DND-41 (cell line): ENCODE data around the gene SART1.
"Not testable (repeated sequence)": the region's sequence is repeated elsewhere in the genome, so short reads cannot be mapped to it uniquely, and the experiment has no call there.

Source experiments
- ATAC-seq: fragments of 200-7000 bp; cut with Tn5 transposase; 3 replicates; pipeline ENCODE4 v1.9.1; 2021; ENCODE audit warnings: low read depth; ENCODE audit not compliant: insufficient read depth
- DNase-seq: peaks from one replicate; pipeline ENCODE4 v3.0.0-alpha.2; 2020
- H2AFZ ChIP-seq: 2 replicates; pipeline ENCODE4 v1.6.0; 2012; ENCODE audit warnings: low read depth, low read length
- H3K27ac ChIP-seq: 2 replicates; pipeline ENCODE4 v1.5.1; 2012; ENCODE audit warnings: low read length, inconsistent platforms
- H3K27me3 ChIP-seq: fragments of 200-600 bp; sonication (generic); 2 replicates; pipeline ENCODE4 v1.6.0; 2012; ENCODE audit warnings: low read length, mild to moderate bottlenecking, inconsistent platforms; ENCODE audit not compliant: insufficient read depth, poor library complexity
- H3K36me3 ChIP-seq: 2 replicates; pipeline ENCODE4 v1.5.1; 2012; ENCODE audit warnings: low read length, inconsistent platforms; ENCODE audit not compliant: insufficient read depth
- H3K4me1 ChIP-seq: 2 replicates; pipeline ENCODE4 v1.5.1; 2012; ENCODE audit warnings: mild to moderate bottlenecking, low read length; ENCODE audit not compliant: insufficient read depth
- H3K4me2 ChIP-seq: 2 replicates; pipeline ENCODE4 v1.6.0; 2012; ENCODE audit warnings: mild to moderate bottlenecking, moderate library complexity, low read length, inconsistent platforms; ENCODE audit not compliant: insufficient read depth
- H3K4me3 ChIP-seq, 2 experiments: fragments of 200-600 bp in 1 of 2; shearing (Covaris generic) in 1 of 2; 2 replicates each; pipeline ENCODE4 v1.5.1; 2012 to 2016; ENCODE audit warnings: inconsistent platforms in 2 of 2, low read length in 2 of 2, mild to moderate bottlenecking in 2 of 2, low read depth in 1 of 2, moderate library complexity in 1 of 2
- H3K79me2 ChIP-seq: 2 replicates; pipeline ENCODE4 v1.6.0; 2012; ENCODE audit warnings: low read length, inconsistent platforms; ENCODE audit not compliant: insufficient read depth
- H3K9ac ChIP-seq: 2 replicates; pipeline ENCODE4 v1.6.0; 2012; ENCODE audit warnings: low read depth, mild to moderate bottlenecking, inconsistent platforms, low read length, moderate library complexity
- H3K9me3 ChIP-seq: 2 replicates; pipeline ENCODE4 v1.5.1; 2012; ENCODE audit warnings: low read length, moderate library complexity, mild to moderate bottlenecking, inconsistent platforms; ENCODE audit not compliant: insufficient read depth, severe bottlenecking
- H4K20me1 ChIP-seq: 2 replicates; pipeline ENCODE4 v1.6.0; 2012; ENCODE audit warnings: low read length; ENCODE audit not compliant: insufficient read depth
- EZH2 ChIP-seq: IDR thresholded peaks from 3 replicates; pipeline ENCODE4 v1.6.1; 2012; ENCODE audit warnings: borderline replicate concordance, low read depth, mild to moderate bottlenecking, moderate library complexity, low read length, inconsistent platforms; ENCODE audit not compliant: severe bottlenecking
- TF ChIP-seq, protein P1 (sequence below): IDR thresholded peaks from 2 replicates; pipeline ENCODE4 v1.5.1; 2012; ENCODE audit warnings: borderline replicate concordance, low read length, moderate library complexity, mild to moderate bottlenecking; ENCODE audit not compliant: poor library complexity, severe bottlenecking; ENCODE audit errors: extremely low read depth

The SART1 gene

DNA sequence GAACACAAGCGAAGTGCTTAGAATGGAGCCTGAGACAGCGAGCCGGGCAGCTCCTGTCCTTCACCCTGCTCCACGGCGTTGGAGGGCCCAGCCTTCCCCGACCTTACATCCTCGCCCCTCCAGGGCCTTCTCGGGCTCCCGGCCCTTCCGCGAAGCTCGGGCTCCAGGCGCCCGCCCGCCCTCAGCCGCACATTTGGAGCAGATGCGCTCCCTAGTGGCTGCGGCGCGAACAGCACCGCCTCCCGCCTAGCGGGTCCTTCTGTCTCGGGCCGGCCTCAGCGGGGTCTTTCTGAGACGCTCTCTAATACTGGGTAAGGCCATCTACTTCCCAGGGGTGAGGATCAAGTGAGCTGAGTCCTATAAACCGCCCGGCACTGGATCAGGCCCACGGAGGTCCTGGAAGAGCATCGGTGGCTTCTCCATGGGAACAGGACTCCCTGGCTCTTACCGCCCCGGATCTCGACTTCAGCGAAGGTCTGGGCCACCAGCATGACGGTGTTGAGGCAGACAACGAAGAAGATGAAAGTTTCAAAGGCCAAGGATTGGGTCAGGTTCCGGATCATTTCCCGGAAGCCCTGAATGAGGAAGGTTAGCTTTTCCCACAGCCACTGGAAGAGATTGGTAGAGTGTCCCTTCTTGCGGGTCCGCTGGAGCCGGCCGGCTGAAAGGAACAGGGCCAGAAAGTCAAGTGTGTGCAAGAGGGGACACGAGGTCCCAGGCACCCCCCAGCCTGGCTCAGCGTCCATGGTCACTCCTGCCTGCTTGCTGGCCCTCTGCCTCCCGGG is 61.1 kb downstream of the SART1 start:
- no peaks in the 10 kb centered on the region for H3K79me2 ChIP-seq
- peak; percentile 97 for ATAC-seq
- no peak overlapping the region for H3K4me3 ChIP-seq
- H3K9me3 ChIP-seq = no peaks in the 10 kb centered on the region
- H3K4me2 ChIP-seq = peak overlapping the region; percentile 53
- H3K9ac ChIP-seq = peak overlapping the region; percentile 40
- H3K36me3 ChIP-seq = no peaks in the 10 kb centered on the region
- TF ChIP-seq, protein P1, sequence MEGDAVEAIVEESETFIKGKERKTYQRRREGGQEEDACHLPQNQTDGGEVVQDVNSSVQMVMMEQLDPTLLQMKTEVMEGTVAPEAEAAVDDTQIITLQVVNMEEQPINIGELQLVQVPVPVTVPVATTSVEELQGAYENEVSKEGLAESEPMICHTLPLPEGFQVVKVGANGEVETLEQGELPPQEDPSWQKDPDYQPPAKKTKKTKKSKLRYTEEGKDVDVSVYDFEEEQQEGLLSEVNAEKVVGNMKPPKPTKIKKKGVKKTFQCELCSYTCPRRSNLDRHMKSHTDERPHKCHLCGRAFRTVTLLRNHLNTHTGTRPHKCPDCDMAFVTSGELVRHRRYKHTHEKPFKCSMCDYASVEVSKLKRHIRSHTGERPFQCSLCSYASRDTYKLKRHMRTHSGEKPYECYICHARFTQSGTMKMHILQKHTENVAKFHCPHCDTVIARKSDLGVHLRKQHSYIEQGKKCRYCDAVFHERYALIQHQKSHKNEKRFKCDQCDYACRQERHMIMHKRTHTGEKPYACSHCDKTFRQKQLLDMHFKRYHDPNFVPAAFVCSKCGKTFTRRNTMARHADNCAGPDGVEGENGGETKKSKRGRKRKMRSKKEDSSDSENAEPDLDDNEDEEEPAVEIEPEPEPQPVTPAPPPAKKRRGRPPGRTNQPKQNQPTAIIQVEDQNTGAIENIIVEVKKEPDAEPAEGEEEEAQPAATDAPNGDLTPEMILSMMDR = peak; percentile 96
- no peak for TF ChIP-seq EZH2
- peaks cover 5% of the 10 kb centered on the region for H3K27me3 ChIP-seq
- H4K20me1 ChIP-seq = no peaks in the 10 kb centered on the region
- H3K27ac ChIP-seq = no peak overlapping the region
- H2AFZ ChIP-seq = peak overlapping the region; percentile 82
- peak; percentile 82 for DNase-seq
- H3K4me1 ChIP-seq = peaks cover 9% of the 10 kb centered on the region

DNA sequence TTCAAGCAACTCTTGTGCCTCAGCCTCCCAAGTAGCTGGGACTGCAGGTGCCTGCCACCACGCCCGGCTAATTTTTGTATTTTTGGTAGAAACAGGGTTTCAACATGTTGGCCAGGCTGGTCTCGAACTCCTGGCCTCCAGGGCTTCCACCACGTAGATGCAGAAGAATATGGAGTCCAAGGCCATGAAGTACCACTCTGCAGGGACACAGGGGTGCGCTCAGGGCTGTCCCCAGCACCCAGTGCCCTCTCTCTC is 61.6 kb downstream of the SART1 start:
- H3K27ac ChIP-seq, H3K4me2 ChIP-seq, H4K20me1 ChIP-seq, ATAC-seq, H3K9me3 ChIP-seq, DNase-seq, H3K36me3 ChIP-seq, H3K4me3 ChIP-seq, H3K27me3 ChIP-seq, H3K4me1 ChIP-seq, H3K79me2 ChIP-seq, H3K9ac ChIP-seq: not testable (repeated sequence)
- peak overlapping the region; percentile 82 for H2AFZ ChIP-seq

DNA sequence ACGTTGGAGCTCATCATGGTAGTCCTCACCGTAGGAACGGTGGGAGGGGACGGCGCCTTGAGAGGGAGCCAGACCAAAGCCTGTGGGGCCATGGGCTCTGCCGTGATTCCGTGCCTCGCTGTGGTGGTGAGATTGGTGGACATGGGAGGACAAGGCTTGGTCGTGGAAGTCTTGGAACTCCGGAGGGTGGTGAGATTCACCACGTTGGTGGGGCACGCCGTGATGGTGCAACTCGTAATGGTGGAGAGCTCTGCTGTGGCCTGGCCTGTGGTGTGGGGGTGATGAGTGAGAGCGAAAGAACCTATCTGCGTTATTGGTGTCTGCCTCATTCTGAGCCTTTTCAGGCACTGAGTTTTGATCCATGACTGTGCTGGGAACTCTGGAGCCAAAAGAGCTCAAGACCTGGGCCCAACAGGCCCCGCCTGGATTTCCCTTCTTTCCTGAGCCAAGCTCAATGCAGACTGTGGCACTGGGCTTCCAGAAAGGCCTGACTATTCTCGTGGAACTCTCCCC is 64.5 kb downstream of the SART1 start, which contains the start of gene CATSPER1:
TSS of gene CATSPER1 (minus strand) at position 463 of the 513 bp plus-strand sequence. CDS start at position 363, 100 bp downstream.
- Histone ChIP-seq H3K27me3 (peaks cover 5% of the 10 kb centered on the region), H3K9me3 (no peaks in the 10 kb centered on the region), H3K4me2 (no peak within 1 kb of the TSS), H2AFZ (no peak within 1 kb of the TSS), H4K20me1 (no peaks in the 10 kb centered on the region), H3K4me3 (no peak within 1 kb of the TSS), H3K27ac (no peak within 1 kb of the TSS), H3K79me2 (no peaks in the 10 kb centered on the region), H3K4me1 (peaks cover 9% of the 10 kb centered on the region), H3K36me3 (no peaks in the 10 kb centered on the region), H3K9ac (no peak within 1 kb of the TSS)
- ATAC-seq (no peak), DNase-seq (no peak)
- TF ChIP-seq, protein P1 = no peak
- TF ChIP-seq EZH2 = no peak
